ENCODE results near the gene C7.
"Not testable (repeated sequence)": the region's sequence is repeated elsewhere in the genome, so short reads cannot be mapped to it uniquely, and the experiment has no call there.

The C7 gene

DNA sequence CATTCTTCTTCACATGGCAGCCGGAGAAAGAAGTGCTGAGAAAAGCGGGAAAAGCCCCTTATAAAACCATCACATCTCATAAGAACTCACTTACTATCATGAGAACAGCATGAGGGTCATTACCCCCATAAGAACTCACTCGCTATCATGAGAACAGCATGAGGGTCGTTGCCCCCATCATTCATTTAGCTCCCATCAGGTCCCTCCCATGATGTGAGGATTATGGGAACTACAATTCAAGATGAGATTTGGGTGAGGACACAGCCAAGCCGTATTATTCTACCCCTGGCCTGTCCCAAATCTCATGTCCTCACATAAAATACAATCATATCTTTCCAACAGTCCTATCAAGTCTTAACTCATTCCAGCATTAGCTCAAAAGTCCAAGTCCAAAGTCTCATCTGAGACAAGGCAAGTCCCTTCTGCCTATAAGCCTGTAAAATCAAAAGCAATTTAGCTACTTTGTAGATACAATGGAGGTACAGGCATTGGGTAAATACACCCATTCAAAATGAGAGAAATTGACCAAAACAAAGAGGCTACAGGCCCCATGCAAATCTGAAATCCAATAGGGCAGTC is 82.8 kb downstream of the C7 start:
- DNase-seq = no peak

DNA sequence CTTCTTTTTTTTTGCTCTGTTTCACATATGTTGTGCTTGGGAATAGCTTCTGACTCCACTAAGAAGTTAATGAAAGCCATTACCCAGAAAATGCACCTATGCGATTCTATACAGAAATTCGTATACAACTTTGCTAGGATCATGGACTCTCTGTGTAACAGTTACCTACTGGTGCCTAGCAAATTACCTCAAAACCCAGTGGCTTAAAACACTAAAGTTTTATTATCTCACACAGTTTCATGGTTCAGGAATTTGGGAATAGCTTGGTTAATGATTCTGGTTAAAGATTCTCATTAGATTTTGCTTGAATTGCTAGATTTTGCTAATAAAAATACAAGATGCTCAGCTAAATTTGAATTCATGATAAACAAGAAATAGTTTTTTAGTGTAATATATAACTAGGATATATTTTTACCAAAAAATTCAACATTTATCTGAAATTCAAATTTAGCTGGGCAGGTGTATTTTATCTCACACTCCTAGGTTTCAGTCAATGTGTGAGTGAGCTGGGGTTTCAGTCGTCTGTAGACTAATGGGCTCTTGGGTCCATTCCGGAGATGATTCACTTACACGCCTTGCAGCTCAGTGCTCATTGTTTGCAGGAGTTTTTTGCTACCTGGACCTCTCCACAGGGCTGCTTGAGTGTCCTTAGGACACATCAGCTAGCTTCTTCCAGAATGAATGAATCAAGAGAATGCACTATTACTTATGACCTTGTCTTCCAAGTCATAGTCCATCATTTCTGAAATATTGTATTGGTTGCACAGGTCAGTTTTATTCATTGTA is 86.7 kb downstream of the C7 start:
- no peak for DNase-seq

DNA sequence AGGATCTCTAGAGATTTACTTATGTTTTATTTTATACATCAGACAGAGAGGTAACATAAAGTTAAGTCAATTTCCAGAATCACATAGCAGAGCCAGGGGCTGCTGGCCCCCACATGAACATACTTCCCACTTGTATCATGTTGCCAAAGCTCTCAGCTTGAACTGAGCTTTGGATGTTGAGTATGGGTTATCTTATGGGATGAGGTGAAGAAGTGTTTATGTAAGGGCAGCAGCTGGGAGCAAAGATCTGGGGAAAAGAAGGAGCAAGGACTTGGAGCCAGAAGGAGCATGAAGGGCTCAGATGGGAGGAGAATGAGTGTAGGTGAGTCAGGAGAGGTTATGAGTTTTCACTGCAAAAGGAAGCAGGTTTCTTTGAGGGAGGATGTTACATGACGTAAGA is 89.8 kb downstream of the C7 start:
- no peak for DNase-seq

DNA sequence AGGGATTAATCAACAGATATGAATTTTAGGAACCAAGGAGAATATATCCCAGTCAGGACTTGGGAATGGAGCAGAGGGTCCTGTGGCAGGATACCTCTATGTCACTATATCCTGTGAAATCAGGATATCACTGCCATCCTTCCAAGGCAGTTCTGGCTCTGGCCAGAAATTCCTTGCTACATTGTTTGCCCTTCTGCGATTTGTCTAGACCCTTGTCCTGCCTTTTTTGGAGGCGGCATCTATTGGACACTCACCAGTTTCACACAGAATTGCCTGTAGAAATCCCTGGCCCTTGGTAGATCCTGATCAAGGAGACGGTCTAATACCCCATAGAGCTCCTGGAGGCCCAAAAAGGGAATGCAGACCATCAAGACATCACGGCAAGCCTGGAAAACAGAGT is 90.7 kb downstream of the C7 start:
- no peak for DNase-seq

DNA sequence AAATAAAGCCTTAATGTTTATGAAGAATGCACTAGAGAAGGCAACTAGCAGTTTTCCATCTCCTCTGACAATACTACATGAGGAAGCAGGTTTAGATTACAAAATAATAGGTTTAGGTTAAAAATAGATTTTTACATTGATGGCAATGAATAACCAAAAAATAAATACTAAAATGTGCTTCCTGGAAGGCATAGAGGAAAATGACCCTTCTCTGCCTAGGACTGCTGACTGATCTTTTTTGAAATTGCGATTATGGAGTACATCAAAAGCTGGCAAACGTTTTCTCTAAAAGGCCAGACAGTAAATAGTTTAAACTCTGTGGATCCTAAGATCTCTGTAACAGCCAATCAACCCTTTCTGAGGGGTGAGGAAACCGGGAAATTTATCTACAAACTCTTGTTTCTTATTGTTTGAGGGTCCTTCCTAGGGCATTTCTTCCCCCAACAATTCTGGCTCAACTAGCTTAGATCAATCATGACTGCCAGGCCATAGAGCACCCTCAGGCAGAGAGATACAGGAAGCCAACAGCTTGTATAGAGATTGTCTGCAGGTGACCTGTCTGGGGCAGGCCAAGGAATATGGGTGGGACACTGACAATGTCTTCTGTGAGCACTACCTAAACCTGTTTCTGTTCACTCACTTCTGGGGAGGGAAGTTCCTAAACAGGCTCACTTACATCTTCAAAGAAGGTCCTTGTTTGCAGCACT is 94.5 kb downstream of the C7 start:
- DNase-seq = no peak

DNA sequence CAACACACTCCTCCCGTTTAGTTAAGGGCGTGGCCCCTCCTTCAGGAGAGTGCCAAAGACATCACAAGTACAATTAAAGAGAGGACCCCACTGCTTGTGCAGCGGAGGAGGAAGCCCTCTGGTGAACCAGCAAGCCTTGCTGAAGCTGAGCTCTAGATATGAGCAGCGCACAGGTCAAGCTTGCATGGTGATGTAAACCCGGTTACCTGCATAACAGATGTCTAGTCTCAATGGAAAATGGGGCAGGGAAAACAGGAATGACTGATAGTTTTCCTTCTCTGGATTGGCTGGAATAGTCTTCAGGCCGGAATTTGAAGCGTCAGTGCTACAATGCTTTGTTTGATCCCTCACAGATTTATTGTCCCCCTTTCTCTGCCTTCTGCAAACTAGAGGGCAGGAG is 95.6 kb downstream of the C7 start:
- DNase-seq = no peak

DNA sequence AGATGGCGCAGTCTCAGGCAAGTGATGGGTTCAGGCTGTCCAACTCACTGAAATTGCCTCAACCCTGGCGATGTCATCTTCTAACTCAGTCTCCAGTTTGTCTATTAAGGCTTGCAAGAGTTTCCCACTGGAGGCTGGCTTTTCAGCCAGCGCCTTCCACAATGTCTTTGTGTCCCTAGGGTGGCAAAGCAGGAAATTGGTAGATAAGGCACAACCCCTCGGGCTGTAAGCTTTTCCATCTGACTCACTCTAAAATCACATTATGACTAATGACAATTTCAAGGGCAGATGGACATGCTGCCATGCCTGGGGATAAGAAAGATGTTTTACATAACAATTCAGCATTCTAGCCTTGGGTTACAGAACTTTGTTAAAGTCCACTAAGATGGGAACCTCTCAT is 99.9 kb downstream of the C7 start:
- DNase-seq = no peak

DNA sequence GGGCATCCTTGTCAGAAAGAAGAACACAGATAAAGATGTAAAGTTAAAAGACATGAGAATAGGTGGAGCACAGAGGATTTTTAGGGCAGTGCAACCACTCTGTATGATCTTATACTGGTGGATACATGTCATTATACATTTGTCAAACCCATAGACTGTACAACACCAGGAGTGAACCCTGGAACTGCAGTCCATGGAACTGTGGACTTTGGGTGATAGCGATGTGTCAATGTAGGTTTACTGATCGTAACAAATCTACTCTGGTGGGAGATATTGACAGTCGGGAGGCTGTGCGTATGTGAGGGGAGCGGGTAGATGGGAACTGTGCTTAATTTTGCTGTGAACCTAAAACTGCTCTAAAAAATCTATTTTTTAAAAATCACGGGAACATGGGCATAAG is 101.3 kb downstream of the C7 start:
- DNase-seq = no peak

DNA sequence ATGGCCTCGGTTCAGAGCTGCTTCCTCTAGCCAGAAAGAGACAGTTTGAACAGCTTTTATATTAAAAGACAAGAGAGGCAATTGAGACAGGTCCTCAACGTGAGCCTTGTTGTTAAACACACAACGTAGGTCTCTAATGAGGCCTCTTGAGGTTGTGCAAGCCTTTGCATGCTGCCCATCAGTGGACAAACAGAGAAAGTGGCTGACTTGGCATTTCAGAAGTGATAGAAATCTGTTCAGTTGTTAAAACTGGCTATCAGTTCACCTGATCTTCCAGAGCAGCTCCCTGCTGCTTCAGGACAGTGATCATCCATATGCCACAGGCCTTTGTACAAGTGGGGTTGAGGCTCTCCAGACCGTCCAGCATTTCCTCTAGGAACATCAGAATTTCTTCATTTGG is 103.0 kb downstream of the C7 start:
- DNase-seq = no peak

DNA sequence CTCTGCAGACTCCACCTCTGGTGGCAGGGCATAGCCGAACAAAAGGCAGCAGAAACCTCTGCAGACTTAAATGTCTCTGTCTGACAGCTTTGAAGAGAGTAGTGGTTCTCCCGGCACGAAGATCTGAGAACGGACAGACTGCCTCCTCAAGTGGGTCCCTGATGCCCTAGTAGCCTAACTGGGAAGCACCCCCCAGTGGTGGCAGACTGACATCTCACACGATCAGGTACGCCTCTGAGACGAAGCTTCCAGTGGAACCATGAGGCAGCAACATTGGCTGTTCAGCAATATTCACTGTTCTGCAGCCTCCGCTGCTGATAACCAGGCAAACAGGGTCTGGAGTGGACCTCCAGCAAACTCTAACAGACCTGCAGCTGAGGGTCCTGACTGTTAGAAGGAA is 113.3 kb downstream of the C7 start:
- not testable (repeated sequence) for DNase-seq

Measured in activated effector memory CD4-positive, alpha-beta T cell treated with Interleukin-2 at 50 U/mL for 16 hours (primary cell).